K562 (cell line): ENCODE data around the gene TPM4. TPM values are rescaled to one million over a fixed set of nuclear protein-coding genes. Genes with fewer than 3 reads are reported as not detected.
A peak's percentile ranks its signal among the peaks of the same experiment; 100 is the strongest.

Experiments used
- CEBPG ChIP-seq, 3 experiments: fragments of 200-800 bp in 1 of 3; sonication (Bioruptor generic) in 1 of 3; sonication (generic) in 1 of 3; formaldehyde crosslinking in 1 of 3; IDR thresholded peaks in 2 of 3; conservative IDR thresholded peaks in 1 of 3; 2 replicates each; pipeline versions ENCODE4 v1.6.1 to v1.8.0; 2016 to 2022; ENCODE audit warnings: missing compliant biosample characterization in 2 of 3, missing genetic modification characterization in 2 of 3, mild to moderate bottlenecking in 1 of 3, missing genetic modification reagents in 1 of 3
- CTCF ChIP-seq, 3 experiments: IDR thresholded peaks in 2 of 3; conservative IDR thresholded peaks in 1 of 3; 2 replicates each; pipeline ENCODE4 v1.5.1; 2011 to 2012; ENCODE audit warnings: low read length in 3 of 3, mild to moderate bottlenecking in 3 of 3, control low read depth in 2 of 3, improper control_type of control experiment in 1 of 3, inconsistent platforms in 1 of 3, low read depth in 1 of 3, mixed read lengths in 1 of 3, moderate library complexity in 1 of 3; ENCODE audit not compliant: insufficient read depth in 2 of 3
- E2F1 ChIP-seq: sonication (generic); formaldehyde crosslinking; IDR thresholded peaks from 2 replicates; pipeline ENCODE4 v1.8.1; 2023; ENCODE audit warnings: mild to moderate bottlenecking, missing genetic modification reagents, moderate library complexity
- EGR1 ChIP-seq: fragments of 450-650 bp; conservative IDR thresholded peaks from 2 replicates; pipeline ENCODE4 v1.6.1; 2017; ENCODE audit warnings: mild to moderate bottlenecking
- FOS ChIP-seq: IDR thresholded peaks from 3 replicates; pipeline ENCODE4 v1.6.1; 2011; ENCODE audit not compliant: insufficient read length; ENCODE audit errors: extremely low read depth
- HDAC6 ChIP-seq: IDR thresholded peaks from 2 replicates; pipeline ENCODE4 v1.6.1; 2012; ENCODE audit warnings: low read depth, mild to moderate bottlenecking, control low read depth, inconsistent platforms, low read length, moderate library complexity
- HDAC8 ChIP-seq: fragments of 450-650 bp; IDR thresholded peaks from 2 replicates; pipeline ENCODE4 v1.6.1; 2016; ENCODE audit warnings: mild to moderate bottlenecking, missing genetic modification characterization, moderate library complexity, missing compliant biosample characterization
- HMG20A ChIP-seq: fragments of 450-650 bp; formaldehyde crosslinking; conservative IDR thresholded peaks from 2 replicates; pipeline ENCODE4 v1.4.0; 2020; ENCODE audit warnings: mild to moderate bottlenecking, mixed read lengths
- JUND ChIP-seq, 2 experiments: IDR thresholded peaks; 2 replicates in 1 of 2; 3 replicates in 1 of 2; pipeline ENCODE4 v1.6.1; 2011; ENCODE audit warnings: borderline replicate concordance in 2 of 2, low read depth in 2 of 2, low read length in 2 of 2, improper control_type of control experiment in 1 of 2, missing biosample characterization in 1 of 2, missing genetic modification characterization in 1 of 2, missing genetic modification reagents in 1 of 2
- KAT7 ChIP-seq: sonication (generic); formaldehyde crosslinking; IDR thresholded peaks from 2 replicates; pipeline ENCODE4 v1.8.0; 2022; ENCODE audit warnings: missing genetic modification reagents, mild to moderate bottlenecking, borderline replicate concordance
- MBD2 ChIP-seq: sonication (generic); IDR thresholded peaks from 2 replicates; pipeline ENCODE4 v1.6.1; 2016; ENCODE audit warnings: low read depth, borderline replicate concordance
- MYC ChIP-seq, 2 experiments: fragments of 250-450 bp in 1 of 2; sonication (Bioruptor Pico) in 1 of 2; IDR thresholded peaks; 2 replicates each; pipeline versions ENCODE4 v1.5.1 to v1.6.1; 2012 to 2021; ENCODE audit warnings: low read depth in 2 of 2, borderline replicate concordance in 1 of 2, improper control_type of control experiment in 1 of 2, low read length in 1 of 2, mild to moderate bottlenecking in 1 of 2, moderate library complexity in 1 of 2
- PHB2 ChIP-seq: fragments of 450-650 bp; IDR thresholded peaks from 2 replicates; pipeline ENCODE4 v1.6.1; 2017; ENCODE audit warnings: low read depth
- POLR2B ChIP-seq: fragments of 450-650 bp; IDR thresholded peaks from 2 replicates; pipeline ENCODE4 v1.6.1; 2018; ENCODE audit warnings: low read depth; ENCODE audit not compliant: partially characterized antibody
- RNF2 ChIP-seq: sonication (generic); IDR thresholded peaks from 2 replicates; pipeline ENCODE4 v1.6.1; 2016
- SAFB ChIP-seq: fragments of 200-400 bp; formaldehyde crosslinking; IDR thresholded peaks from 2 replicates; pipeline ENCODE4 v1.6.1; 2017; ENCODE audit warnings: low read depth, low read length, borderline replicate concordance
- SMAD2 ChIP-seq: fragments of 150-350 bp; IDR thresholded peaks from 2 replicates; pipeline ENCODE4 v1.6.1; 2014; ENCODE audit warnings: low read depth, mild to moderate bottlenecking, low read length
- TBP ChIP-seq: optimal IDR thresholded peaks from 2 replicates; pipeline ENCODE3; 2011; ENCODE audit warnings: low read depth, low read length, improper control_type of control experiment
- VEZF1 ChIP-seq: fragments of 200-800 bp; sonication (Bioruptor generic); IDR thresholded peaks from 2 replicates; pipeline ENCODE4 v1.6.1; 2017; ENCODE audit warnings: missing genetic modification characterization, missing compliant biosample characterization
- WHSC1 ChIP-seq: IDR thresholded peaks from one replicate; pipeline ENCODE4 v1.6.1; 2012; ENCODE audit warnings: low read length, control low read depth, inconsistent platforms
- ZBTB7A ChIP-seq: IDR thresholded peaks from 2 replicates; pipeline ENCODE4 v1.6.1; 2011; ENCODE audit warnings: low read depth, mild to moderate bottlenecking, low read length, moderate library complexity, borderline replicate concordance; ENCODE audit not compliant: control insufficient read depth
- ZKSCAN1 ChIP-seq: fragments of 150-350 bp; IDR thresholded peaks from 2 replicates; pipeline ENCODE4 v1.6.1; 2016; ENCODE audit warnings: low read depth, low read length
- ZNF12 ChIP-seq: sonication (generic); formaldehyde crosslinking; IDR thresholded peaks from 2 replicates; pipeline ENCODE4 v1.4.0; 2020; ENCODE audit warnings: mild to moderate bottlenecking, missing genetic modification reagents
- polyA plus RNA-seq, 8 experiments: library from polyadenylated mRNA; depleted of rRNA in 4 of 8; stranded (reverse) in 5 of 8; unstranded in 3 of 8; fragments of >200 nt; fragmentation: Nextera tagmentation in 2 of 8; fragmentation: Illumina TruSeq in 1 of 8; extraction: Ambion mirVana in 2 of 8; extraction: Trizol in 1 of 8; gene quantifications; 2 replicates each; pipeline versions ENCODE4 v1.2.1 to v1.2.3, GENCODE V29; 2011 to 2014; ENCODE audit warnings: inconsistent platforms in 1 of 8, missing spikeins in 1 of 8
- total RNA-seq, 7 experiments: library from RNA; depleted of rRNA in 6 of 7; stranded (reverse); fragments of >200 nt in 6 of 7; fragmentation: Illumina TruSeq in 2 of 7; extraction: Trizol in 2 of 7; gene quantifications; 2 replicates each; pipeline versions ENCODE4 v1.2.1 to v1.2.3, GENCODE V29; 2011 to 2021; ENCODE audit warnings: low replicate concordance in 1 of 7

The TPM4 gene
- total and polyA plus RNA-seq, 9 of the 15 experiments (the other 6 are each of a cell fraction or from before 2014, with no cell fraction given), result 28.1 to 111 (median 77.4) TPM

GRCh38 chr19:16111160-16111908 is 35.0 kb downstream of the TPM4 start, which contains the start of gene RAB8A (continued):
- TF ChIP-seq TBP, result peak; percentile 75
- TF ChIP-seq SAFB, result no peak
- no peak for TF ChIP-seq CEBPG (CRISPR knock-in tag; IDR thresholded peaks at IDR 0.05)
- no peak for TF ChIP-seq CEBPG (tag; conservative IDR thresholded peaks at IDR 0.05 in 1 of 2, IDR thresholded peaks at IDR 0.05 in 1 of 2)
- no peak for TF ChIP-seq SMAD2
- TF ChIP-seq HDAC6, result no peak
- TF ChIP-seq MBD2, result peak; percentile 94
- TF ChIP-seq POLR2B, result peak; percentile 75
- no peak for TF ChIP-seq HMG20A (CRISPR knock-in tag)
- peak; percentile 99 for TF ChIP-seq EGR1
- TF ChIP-seq JUND (IDR thresholded peaks at IDR 0.05; ENCODE audit: borderline replicate concordance, low read depth, low read length), result peak; percentile 37; the same call in 1 of the 2 replicates
- TF ChIP-seq JUND (tag; IDR thresholded peaks at IDR 0.05; ENCODE audit: borderline replicate concordance, low read depth, low read length), result no peak; the same call in 2 of the 3 replicates
- peak; percentile 97 for TF ChIP-seq E2F1
- peak; percentile 85 for TF ChIP-seq MYC (IDR thresholded peaks at IDR 0.05; ENCODE audit: low read depth, low read length)
- TF ChIP-seq MYC (CRISPR knock-in tag; IDR thresholded peaks at IDR 0.05; ENCODE audit: borderline replicate concordance, low read depth), result peak; percentile 66; the same call in 1 of the 2 replicates
- 0 out of 2 replicates have a peak, but pooled peaks have one; percentile 37 for TF ChIP-seq HDAC8 (tag)
- TF ChIP-seq VEZF1 (CRISPR knock-in tag), result peak; percentile 97
- peak; percentile 43; the same call in 1 of the 2 replicates for TF ChIP-seq ZKSCAN1
- TF ChIP-seq FOS, result peak; percentile 90
- no peak for TF ChIP-seq WHSC1
- no peak for TF ChIP-seq ZNF12 (CRISPR knock-in tag)
- TF ChIP-seq ZBTB7A, result peak; percentile 30
- no peak for TF ChIP-seq KAT7 (CRISPR knock-in tag)
- peak; percentile 58 for TF ChIP-seq RNF2
- no peak for TF ChIP-seq PHB2
- TF ChIP-seq CTCF (IDR thresholded peaks at IDR 0.05 in 2 of 3, conservative IDR thresholded peaks at IDR 0.05 in 1 of 3; ENCODE audit: insufficient read depth in 2 of 3, low read depth in 1 of 3, low read length in 3 of 3), result peak; percentile 91 to 97 (median 92)
